ENCODE data around the gene EMP1. TPM values are rescaled to one million over a fixed set of nuclear protein-coding genes. Genes with fewer than 3 reads are reported as not detected.

The EMP1 gene
- total and polyA plus RNA-seq, 2 experiments from 2014 or later = 51.1 to 67.3 TPM

DNA sequence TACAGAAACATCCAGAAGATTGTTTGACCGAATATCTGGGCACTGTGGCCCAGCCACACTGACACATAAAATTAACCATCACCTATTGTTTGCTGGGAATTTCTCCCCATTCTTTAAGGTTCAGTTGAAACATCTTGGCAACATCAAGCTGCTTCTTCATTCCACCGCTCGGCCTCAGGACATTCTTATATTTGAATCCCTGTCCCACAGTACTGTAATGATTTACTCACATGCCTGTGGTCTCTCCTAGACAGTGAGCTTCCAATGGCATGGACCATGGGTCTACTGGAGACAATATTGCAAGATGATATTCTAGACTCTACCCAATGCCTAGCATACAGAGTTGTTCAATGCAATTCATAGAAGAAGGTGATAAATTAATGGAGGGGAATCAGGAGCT, 56.1 kb downstream of the EMP1 start:
- WGBS (ENCODE audit: low lambda C conversion rate, missing lambda C conversion rate) = 49% methylated on average over 3 of the region's 3 CpGs
- Histone ChIP-seq H3K27ac (no peak overlapping the region), H3K27me3 (no peaks in the 10 kb centered on the region), H2AFZ (no peak overlapping the region), H4K20me1 (ENCODE audit: insufficient read depth, poor library complexity, severe bottlenecking) (no peaks in the 10 kb centered on the region), H3K36me3 (replicated peaks; ENCODE audit: insufficient read depth, low read depth) (no peaks in the 10 kb centered on the region), H3K9me3 (ENCODE audit: low read depth) (no peaks in the 10 kb centered on the region), H3K4me3 (no peak overlapping the region), H3K9me2 (replicated peaks; ENCODE audit: insufficient read depth) (no peaks in the 10 kb centered on the region), H3K79me2 (no peaks in the 10 kb centered on the region), H3K4me2 (no peak overlapping the region), H3K4me1 (ENCODE audit: insufficient read depth) (no peaks in the 10 kb centered on the region)
- TF ChIP-seq EZH2phosphoT487 (IDR thresholded peaks at IDR 0.05; ENCODE audit: low read depth, severe bottlenecking, unreplicated experiment) (no peak), EZH2 (IDR thresholded peaks at IDR 0.05; ENCODE audit: borderline replicate concordance) (no peak)
- TF ChIP-seq, protein P1, sequence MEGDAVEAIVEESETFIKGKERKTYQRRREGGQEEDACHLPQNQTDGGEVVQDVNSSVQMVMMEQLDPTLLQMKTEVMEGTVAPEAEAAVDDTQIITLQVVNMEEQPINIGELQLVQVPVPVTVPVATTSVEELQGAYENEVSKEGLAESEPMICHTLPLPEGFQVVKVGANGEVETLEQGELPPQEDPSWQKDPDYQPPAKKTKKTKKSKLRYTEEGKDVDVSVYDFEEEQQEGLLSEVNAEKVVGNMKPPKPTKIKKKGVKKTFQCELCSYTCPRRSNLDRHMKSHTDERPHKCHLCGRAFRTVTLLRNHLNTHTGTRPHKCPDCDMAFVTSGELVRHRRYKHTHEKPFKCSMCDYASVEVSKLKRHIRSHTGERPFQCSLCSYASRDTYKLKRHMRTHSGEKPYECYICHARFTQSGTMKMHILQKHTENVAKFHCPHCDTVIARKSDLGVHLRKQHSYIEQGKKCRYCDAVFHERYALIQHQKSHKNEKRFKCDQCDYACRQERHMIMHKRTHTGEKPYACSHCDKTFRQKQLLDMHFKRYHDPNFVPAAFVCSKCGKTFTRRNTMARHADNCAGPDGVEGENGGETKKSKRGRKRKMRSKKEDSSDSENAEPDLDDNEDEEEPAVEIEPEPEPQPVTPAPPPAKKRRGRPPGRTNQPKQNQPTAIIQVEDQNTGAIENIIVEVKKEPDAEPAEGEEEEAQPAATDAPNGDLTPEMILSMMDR (IDR thresholded peaks at IDR 0.05; ENCODE audit: poor library complexity) = no peak
- no peak for DNase-seq (ENCODE audit: low spot score)

- Histone ChIP-seq H3K27me3 (no peaks in the 10 kb centered on the region), H3K27ac (no peak overlapping the region), H3K36me3 (replicated peaks; ENCODE audit: insufficient read depth, low read depth) (no peaks in the 10 kb centered on the region), H4K20me1 (ENCODE audit: insufficient read depth, poor library complexity, severe bottlenecking) (no peaks in the 10 kb centered on the region), H2AFZ (no peak overlapping the region), H3K9me2 (replicated peaks; ENCODE audit: insufficient read depth) (no peaks in the 10 kb centered on the region), H3K4me3 (no peak overlapping the region), H3K79me2 (no peaks in the 10 kb centered on the region), H3K4me1 (ENCODE audit: insufficient read depth) (peaks cover 8% of the 10 kb centered on the region), H3K9me3 (ENCODE audit: low read depth) (no peaks in the 10 kb centered on the region), H3K4me2 (no peak overlapping the region)
- DNase-seq (ENCODE audit: low spot score) = no peak
- TF ChIP-seq EZH2phosphoT487 (IDR thresholded peaks at IDR 0.05; ENCODE audit: low read depth, severe bottlenecking, unreplicated experiment) = no peak
- TF ChIP-seq EZH2 (IDR thresholded peaks at IDR 0.05; ENCODE audit: borderline replicate concordance) = no peak
- TF ChIP-seq, protein P1 (IDR thresholded peaks at IDR 0.05; ENCODE audit: poor library complexity) = no peak
- WGBS (ENCODE audit: low lambda C conversion rate, missing lambda C conversion rate) = 86% methylated on average over 7 of the region's 7 CpGs
These were observed 57.6 kb downstream of the EMP1 start for GRCh38 chr12:13253966-13254760.

DNA sequence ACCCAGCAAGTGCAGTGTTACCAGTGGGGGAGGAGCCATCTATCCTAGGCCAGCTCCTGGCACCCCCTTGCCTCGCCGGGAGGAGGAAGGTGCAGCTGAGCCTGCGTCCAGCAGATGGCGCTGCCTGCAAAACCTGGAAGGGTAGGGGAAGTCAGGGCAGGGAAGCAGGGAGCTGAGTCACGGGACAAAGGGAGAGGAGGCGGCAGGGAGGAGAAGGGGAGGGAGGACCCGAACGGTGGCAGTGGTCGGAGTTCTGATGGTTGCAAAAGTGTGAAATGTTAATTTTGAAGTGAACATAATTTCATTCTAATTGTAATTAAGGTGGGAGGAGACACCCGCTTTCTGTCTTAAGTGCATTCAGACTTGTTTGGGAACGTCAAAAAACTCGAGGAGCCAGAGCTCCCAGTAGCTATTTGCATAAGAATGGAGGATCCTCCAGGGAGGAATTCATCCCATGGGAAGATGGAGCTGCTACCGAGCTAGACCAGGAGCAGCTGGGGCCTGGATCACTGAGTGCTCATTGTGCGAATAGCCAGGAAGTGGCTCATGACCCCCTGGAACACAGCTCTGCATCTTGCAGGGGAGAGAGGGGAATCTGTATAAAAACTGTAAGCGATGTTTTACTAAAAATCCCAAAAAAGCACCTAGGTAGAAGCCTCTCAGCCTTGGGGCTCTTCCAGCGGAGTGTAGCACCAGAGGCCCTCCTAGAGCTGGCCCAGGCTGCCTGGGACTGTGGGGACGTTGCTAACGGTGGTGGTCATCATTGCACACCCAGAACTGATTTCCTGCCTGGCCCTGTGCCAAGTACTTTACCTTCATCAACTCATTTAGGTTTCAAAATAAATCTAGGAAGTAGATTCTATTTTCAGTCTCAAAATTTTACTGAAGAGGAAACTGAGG, 59.5 kb downstream of the EMP1 start:
- Histone ChIP-seq H3K4me3 (no peak overlapping the region), H3K9me2 (replicated peaks; ENCODE audit: insufficient read depth) (no peaks in the 10 kb centered on the region), H3K4me1 (ENCODE audit: insufficient read depth) (peaks cover 8% of the 10 kb centered on the region), H3K27ac (no peak overlapping the region), H3K27me3 (no peaks in the 10 kb centered on the region), H4K20me1 (ENCODE audit: insufficient read depth, poor library complexity, severe bottlenecking) (no peaks in the 10 kb centered on the region), H3K79me2 (no peaks in the 10 kb centered on the region), H2AFZ (peak overlapping the region; percentile 30), H3K36me3 (replicated peaks; ENCODE audit: insufficient read depth, low read depth) (no peaks in the 10 kb centered on the region), H3K4me2 (peak overlapping the region; percentile 68), H3K9me3 (ENCODE audit: low read depth) (no peaks in the 10 kb centered on the region)
- peak; percentile 95 for DNase-seq (ENCODE audit: low spot score)
- TF ChIP-seq EZH2phosphoT487 (IDR thresholded peaks at IDR 0.05; ENCODE audit: low read depth, severe bottlenecking, unreplicated experiment) = no peak
- TF ChIP-seq, protein P1 (IDR thresholded peaks at IDR 0.05; ENCODE audit: poor library complexity) = peak; percentile 99
- TF ChIP-seq EZH2 (IDR thresholded peaks at IDR 0.05; ENCODE audit: borderline replicate concordance) = no peak
- 26% methylated on average over 18 of the region's 18 CpGs for WGBS (ENCODE audit: low lambda C conversion rate, missing lambda C conversion rate)
